Measurements from ENCODE around the gene THSD7B.

GRCh38 chr2:137237055-137237454 is 471.7 kb downstream of the THSD7B start:
- TF ChIP-seq EZH2phosphoT487 (IDR thresholded peaks at IDR 0.05; ENCODE audit: unreplicated experiment) (no peak), CTCF (conservative IDR thresholded peaks at IDR 0.05; ENCODE audit: low read depth in 2 of 2) (no peak), STAT1 (IDR thresholded peaks at IDR 0.05; ENCODE audit: unreplicated experiment) (no peak), ZNF331 (CRISPR knock-in tag; IDR thresholded peaks at IDR 0.05; ENCODE audit: low read depth) (no peak), REST (IDR thresholded peaks at IDR 0.05; ENCODE audit: unreplicated experiment) (no peak), POLR2AphosphoS5 (IDR thresholded peaks at IDR 0.05; ENCODE audit: low read depth) (no peak), EZH2 (IDR thresholded peaks at IDR 0.05; ENCODE audit: low read depth, unreplicated experiment) (no peak), CREB1 (CRISPR knock-in tag; IDR thresholded peaks at IDR 0.05; ENCODE audit: low read depth) (no peak), JUNB (IDR thresholded peaks at IDR 0.05; ENCODE audit: unreplicated experiment) (no peak), ETS1 (IDR thresholded peaks at IDR 0.05) (no peak), NANOG (IDR thresholded peaks at IDR 0.05; ENCODE audit: borderline replicate concordance) (no peak), ZNF462 (CRISPR knock-in tag; IDR thresholded peaks at IDR 0.05) (no peak), ZNF114 (CRISPR knock-in tag; IDR thresholded peaks at IDR 0.05) (no peak)
